Nephron (organoid): ENCODE data around the gene PLIN4.

Experiments used
- H3K27ac Mint-ChIP-seq, 3 experiments: 2 replicates each; pipeline ENCODE4 v1.8.0; 2020; ENCODE audit warnings: mixed read lengths in 3 of 3, mild to moderate bottlenecking in 2 of 3, moderate library complexity in 1 of 3
- H3K27me3 Mint-ChIP-seq: 2 replicates; pipeline ENCODE4 v1.8.0; 2021; ENCODE audit warnings: low read depth, mild to moderate bottlenecking, moderate library complexity, mixed read lengths
- H3K36me3 Mint-ChIP-seq: 2 replicates; pipeline ENCODE4 v1.8.0; 2020; ENCODE audit warnings: low read depth, mixed read lengths
- H3K4me1 Mint-ChIP-seq: 2 replicates; pipeline ENCODE4 v1.8.0; 2020; ENCODE audit warnings: mixed read lengths
- H3K4me3 Mint-ChIP-seq, 3 experiments: 2 replicates each; pipeline ENCODE4 v1.8.0; 2020; ENCODE audit warnings: mild to moderate bottlenecking in 3 of 3, mixed read lengths in 3 of 3, moderate library complexity in 2 of 3
- H3K9me3 Mint-ChIP-seq: 2 replicates; pipeline ENCODE4 v1.8.0; 2020; ENCODE audit warnings: mixed read lengths
- CTCF ChIP-seq, 3 experiments: fragments of 200-600 bp; sonication (generic); IDR thresholded peaks; one replicate each; pipeline ENCODE4 v1.5.0; 2021; ENCODE audit warnings: antibody characterized with exemption in 3 of 3; ENCODE audit not compliant: unreplicated experiment in 3 of 3

Gene PLIN4

DNA sequence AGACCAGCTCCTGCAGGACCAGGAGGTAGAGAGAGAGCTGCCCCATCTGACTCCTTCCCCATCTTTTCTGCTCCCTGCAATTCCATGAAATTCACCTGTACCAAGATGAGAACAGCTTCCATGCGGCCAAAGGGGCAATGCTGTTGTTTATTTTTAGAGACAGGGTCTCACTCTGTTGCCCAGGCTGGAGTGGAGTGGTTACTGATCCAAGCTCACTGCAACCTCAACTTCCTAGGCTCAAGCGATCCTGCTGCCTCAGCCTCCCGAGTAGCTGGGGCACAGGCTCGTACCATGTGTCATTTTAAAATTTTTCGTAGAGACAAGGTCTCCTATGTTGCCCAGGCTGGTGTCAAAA, 3.6 kb upstream of the PLIN4 start:
- H3K36me3 Mint-ChIP-seq, result no peaks in the 10 kb centered on the region
- H3K27me3 Mint-ChIP-seq, result peaks cover 8% of the 10 kb centered on the region
- TF ChIP-seq CTCF (IDR thresholded peaks at IDR 0.05; ENCODE audit: unreplicated experiment in 3 of 3), result no peak
- H3K9me3 Mint-ChIP-seq, result no peaks in the 10 kb centered on the region
- H3K27ac Mint-ChIP-seq, result no peak overlapping the region
- no peak overlapping the region for H3K4me3 Mint-ChIP-seq
- peaks cover 11% of the 10 kb centered on the region for H3K4me1 Mint-ChIP-seq

DNA sequence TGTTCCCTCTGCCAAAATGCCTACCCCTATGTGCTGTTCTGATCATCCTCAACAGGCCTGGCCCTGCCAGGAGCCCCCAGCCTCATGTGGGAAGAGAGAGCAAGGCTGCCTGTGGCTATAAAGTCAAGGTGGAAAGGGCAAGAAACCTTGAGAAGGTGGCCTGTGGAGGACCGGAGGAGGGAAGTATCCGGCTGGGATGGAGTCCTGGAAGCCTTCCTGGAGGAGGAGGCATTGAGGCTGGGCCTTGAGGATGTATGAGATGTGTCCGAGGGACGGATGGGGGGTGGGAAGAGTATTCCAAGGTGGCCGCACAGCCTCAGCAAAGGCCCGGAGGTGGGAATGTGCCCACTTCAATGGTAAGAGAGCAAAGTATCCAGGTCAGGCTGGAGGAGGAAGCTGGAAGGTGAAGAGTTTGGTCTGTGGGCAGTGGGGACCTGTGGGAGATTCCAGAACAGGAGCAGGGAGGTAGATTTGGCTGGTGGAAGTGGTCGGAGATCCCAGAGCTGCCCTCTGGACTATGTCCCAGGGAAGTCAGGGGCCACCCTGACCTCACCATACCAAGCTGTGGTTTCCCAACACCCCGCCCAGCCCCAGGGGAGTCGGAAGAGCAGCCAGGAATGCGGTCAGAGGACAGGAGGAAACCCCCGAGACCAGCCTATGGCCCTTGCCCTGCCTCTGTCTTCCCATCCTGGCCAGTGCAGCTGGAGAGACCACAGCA, 3.0 kb upstream of the PLIN4 start:
- no peak overlapping the region for H3K27ac Mint-ChIP-seq
- H3K27me3 Mint-ChIP-seq, result peaks cover 8% of the 10 kb centered on the region
- H3K4me3 Mint-ChIP-seq, result no peak overlapping the region
- no peaks in the 10 kb centered on the region for H3K9me3 Mint-ChIP-seq
- TF ChIP-seq CTCF (IDR thresholded peaks at IDR 0.05; ENCODE audit: unreplicated experiment in 3 of 3), result no peak
- no peaks in the 10 kb centered on the region for H3K36me3 Mint-ChIP-seq
- peaks cover 11% of the 10 kb centered on the region for H3K4me1 Mint-ChIP-seq

GRCh38 chr19:4519521-4520277, 1.4 kb upstream of the PLIN4 start:
- Mint-ChIP-seq H3K27ac (peak overlapping the region in 2 of 3 experiments; percentile 62 to 74), H3K9me3 (no peaks in the 10 kb centered on the region), H3K36me3 (no peaks in the 10 kb centered on the region), H3K27me3 (peaks cover 4% of the 10 kb centered on the region), H3K4me3 (peak overlapping the region in 1 of 3 experiments; percentile 58), H3K4me1 (peaks cover 11% of the 10 kb centered on the region)
- no peak for TF ChIP-seq CTCF (IDR thresholded peaks at IDR 0.05; ENCODE audit: unreplicated experiment in 3 of 3)

DNA sequence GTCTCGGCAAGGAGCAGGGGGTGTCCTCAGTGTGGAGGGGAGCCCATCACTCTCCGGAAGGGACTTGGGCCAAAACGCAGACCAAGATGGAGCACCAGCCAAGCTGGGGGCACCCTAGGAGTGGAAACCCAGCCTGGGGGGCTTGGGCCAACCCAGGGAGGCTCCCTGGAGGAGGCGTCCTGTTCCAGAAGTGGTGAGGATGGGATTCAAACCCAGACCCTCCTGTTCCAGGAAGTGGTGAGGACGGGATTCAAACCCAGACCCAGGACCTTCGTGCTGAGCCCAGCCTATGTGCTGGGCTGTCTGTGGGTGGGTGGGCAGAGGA, 848 bp upstream of the PLIN4 start:
- Mint-ChIP-seq H3K27ac (peak overlapping the region in 1 of 3 experiments; percentile 59), H3K27me3 (peaks cover 4% of the 10 kb centered on the region)

GRCh38 chr19:4517451-4518057, 732 bp downstream of the PLIN4 start:
- TF ChIP-seq CTCF (IDR thresholded peaks at IDR 0.05; ENCODE audit: unreplicated experiment in 3 of 3), result no peak

More for the DNA sequence above, 848 bp upstream of the PLIN4 start:
- Mint-ChIP-seq H3K4me1 (peaks cover 11% of the 10 kb centered on the region), H3K36me3 (no peaks in the 10 kb centered on the region), H3K9me3 (no peaks in the 10 kb centered on the region), H3K4me3 (no peak overlapping the region)
- no peak for TF ChIP-seq CTCF (IDR thresholded peaks at IDR 0.05; ENCODE audit: unreplicated experiment in 3 of 3)

More at GRCh38 chr19:4517451-4518057, 732 bp downstream of the PLIN4 start:
- H3K27ac Mint-ChIP-seq, result no peak overlapping the region
- H3K4me1 Mint-ChIP-seq, result peaks cover 11% of the 10 kb centered on the region
- H3K9me3 Mint-ChIP-seq, result no peaks in the 10 kb centered on the region
- H3K36me3 Mint-ChIP-seq, result no peaks in the 10 kb centered on the region
- H3K27me3 Mint-ChIP-seq, result peaks cover 4% of the 10 kb centered on the region
- H3K4me3 Mint-ChIP-seq, result no peak overlapping the region
